ENCODE measurements around the gene CEP135.

GRCh38 chr4:55912249-55912648 is 36.5 kb upstream of the CEP135 start:
- TF ChIP-seq, protein P1, sequence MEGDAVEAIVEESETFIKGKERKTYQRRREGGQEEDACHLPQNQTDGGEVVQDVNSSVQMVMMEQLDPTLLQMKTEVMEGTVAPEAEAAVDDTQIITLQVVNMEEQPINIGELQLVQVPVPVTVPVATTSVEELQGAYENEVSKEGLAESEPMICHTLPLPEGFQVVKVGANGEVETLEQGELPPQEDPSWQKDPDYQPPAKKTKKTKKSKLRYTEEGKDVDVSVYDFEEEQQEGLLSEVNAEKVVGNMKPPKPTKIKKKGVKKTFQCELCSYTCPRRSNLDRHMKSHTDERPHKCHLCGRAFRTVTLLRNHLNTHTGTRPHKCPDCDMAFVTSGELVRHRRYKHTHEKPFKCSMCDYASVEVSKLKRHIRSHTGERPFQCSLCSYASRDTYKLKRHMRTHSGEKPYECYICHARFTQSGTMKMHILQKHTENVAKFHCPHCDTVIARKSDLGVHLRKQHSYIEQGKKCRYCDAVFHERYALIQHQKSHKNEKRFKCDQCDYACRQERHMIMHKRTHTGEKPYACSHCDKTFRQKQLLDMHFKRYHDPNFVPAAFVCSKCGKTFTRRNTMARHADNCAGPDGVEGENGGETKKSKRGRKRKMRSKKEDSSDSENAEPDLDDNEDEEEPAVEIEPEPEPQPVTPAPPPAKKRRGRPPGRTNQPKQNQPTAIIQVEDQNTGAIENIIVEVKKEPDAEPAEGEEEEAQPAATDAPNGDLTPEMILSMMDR (IDR thresholded peaks at IDR 0.05): no peak
- no peak for TF ChIP-seq POLR2A (IDR thresholded peaks at IDR 0.05)
